GM06990 (cell line): ENCODE data around the gene DOK4.

Experiments used
- DNase-seq: peaks from one replicate; pipeline ENCODE4 v3.0.0-alpha.2; 2011; ENCODE audit not compliant: insufficient read length; ENCODE audit errors: extremely low read depth
- H3K27me3 ChIP-seq: replicated peaks from 2 replicates; pipeline ENCODE4 v1.6.0; 2011; ENCODE audit warnings: low read length; ENCODE audit not compliant: control insufficient read depth, insufficient read depth
- H3K36me3 ChIP-seq: 2 replicates; pipeline ENCODE4 v1.5.1; 2011; ENCODE audit warnings: low read length; ENCODE audit not compliant: control insufficient read depth, insufficient read depth
- H3K4me3 ChIP-seq: replicated peaks from 2 replicates; pipeline ENCODE4 v1.5.1; 2011; ENCODE audit warnings: low read depth, mild to moderate bottlenecking, control low read depth, low read length
- TF ChIP-seq, protein P1 (sequence below): IDR thresholded peaks from 2 replicates; pipeline ENCODE4 v1.5.1; 2011; ENCODE audit warnings: low read length, control low read depth, mild to moderate bottlenecking, inconsistent platforms; ENCODE audit not compliant: insufficient read depth, poor library complexity, severe bottlenecking

DOK4 gene

DNA sequence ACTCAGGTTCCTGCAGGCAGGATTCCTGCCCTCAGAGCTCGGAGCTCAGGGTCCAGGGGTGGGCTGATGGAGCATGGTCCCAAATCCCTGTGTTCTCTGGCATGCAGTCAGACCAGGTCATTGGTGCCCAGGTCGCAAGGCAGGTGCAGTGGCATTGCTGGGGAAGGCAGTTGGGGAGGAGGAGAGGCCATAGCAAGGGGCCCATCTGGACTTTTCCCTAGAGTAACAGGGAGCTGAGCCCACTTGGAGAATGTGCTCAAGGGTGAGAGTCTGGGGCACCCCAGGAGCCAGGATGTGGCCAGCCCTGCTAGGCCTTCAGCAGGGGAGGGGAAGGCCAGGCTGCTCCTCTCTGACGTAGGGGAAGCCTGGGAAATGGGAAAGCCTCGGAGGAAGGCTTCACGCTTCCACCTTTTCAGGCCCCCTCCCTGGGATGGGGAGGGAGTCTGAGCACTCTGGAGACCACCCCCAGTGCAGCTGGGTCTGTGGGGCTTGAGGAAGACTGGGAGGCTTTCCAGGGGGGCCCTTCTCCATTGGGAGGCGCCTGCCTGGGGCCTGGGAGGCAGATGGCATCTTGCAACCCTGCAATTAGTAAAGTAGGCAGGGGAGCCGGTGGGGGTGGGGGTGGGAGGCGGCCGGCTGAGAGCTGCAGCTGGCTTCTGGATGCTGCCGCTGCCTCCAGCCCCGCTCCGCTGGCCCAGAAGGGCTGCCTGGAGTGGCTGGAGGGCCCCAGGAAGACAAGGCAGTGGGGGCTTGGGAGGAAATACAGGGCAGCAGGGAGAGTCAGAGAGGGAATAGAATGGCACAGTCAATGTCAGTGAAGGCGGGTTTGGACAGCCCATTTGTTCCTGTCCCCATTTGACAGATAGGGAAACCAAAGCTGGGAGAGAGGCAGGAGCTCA lies 21.1 kb upstream of the DOK4 start:
- DNase-seq, result no peak
- TF ChIP-seq, protein P1, sequence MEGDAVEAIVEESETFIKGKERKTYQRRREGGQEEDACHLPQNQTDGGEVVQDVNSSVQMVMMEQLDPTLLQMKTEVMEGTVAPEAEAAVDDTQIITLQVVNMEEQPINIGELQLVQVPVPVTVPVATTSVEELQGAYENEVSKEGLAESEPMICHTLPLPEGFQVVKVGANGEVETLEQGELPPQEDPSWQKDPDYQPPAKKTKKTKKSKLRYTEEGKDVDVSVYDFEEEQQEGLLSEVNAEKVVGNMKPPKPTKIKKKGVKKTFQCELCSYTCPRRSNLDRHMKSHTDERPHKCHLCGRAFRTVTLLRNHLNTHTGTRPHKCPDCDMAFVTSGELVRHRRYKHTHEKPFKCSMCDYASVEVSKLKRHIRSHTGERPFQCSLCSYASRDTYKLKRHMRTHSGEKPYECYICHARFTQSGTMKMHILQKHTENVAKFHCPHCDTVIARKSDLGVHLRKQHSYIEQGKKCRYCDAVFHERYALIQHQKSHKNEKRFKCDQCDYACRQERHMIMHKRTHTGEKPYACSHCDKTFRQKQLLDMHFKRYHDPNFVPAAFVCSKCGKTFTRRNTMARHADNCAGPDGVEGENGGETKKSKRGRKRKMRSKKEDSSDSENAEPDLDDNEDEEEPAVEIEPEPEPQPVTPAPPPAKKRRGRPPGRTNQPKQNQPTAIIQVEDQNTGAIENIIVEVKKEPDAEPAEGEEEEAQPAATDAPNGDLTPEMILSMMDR, result no peak
- H3K36me3 ChIP-seq, result no peaks in the 10 kb centered on the region
- H3K4me3 ChIP-seq, result no peak overlapping the region
- H3K27me3 ChIP-seq, result peaks cover 1% of the 10 kb centered on the region

DNA sequence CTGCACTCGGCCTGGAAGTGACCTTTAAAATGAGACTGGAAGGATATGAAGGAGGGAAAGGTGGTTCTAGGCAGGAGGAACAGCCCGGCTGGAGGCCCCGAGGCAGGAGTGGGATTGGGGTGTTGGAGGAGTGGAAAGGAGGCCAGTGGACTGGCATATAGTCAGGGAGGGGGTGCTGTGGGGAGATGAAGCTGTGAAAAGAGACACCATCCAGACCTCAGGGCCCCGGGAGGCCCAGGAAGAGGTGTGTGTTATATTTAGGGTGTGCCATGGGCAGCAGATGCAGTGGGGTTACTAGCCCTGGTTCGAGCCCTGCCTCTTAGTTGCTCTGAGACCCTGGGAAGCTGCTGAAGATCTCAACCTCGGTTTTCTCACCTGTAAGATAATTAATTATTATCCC lies 18.9 kb upstream of the DOK4 start:
- DNase-seq, result no peak
- Histone ChIP-seq H3K4me3 (no peak overlapping the region), H3K27me3 (peaks cover 1% of the 10 kb centered on the region), H3K36me3 (no peaks in the 10 kb centered on the region)
- TF ChIP-seq, protein P1, result no peak

DNA sequence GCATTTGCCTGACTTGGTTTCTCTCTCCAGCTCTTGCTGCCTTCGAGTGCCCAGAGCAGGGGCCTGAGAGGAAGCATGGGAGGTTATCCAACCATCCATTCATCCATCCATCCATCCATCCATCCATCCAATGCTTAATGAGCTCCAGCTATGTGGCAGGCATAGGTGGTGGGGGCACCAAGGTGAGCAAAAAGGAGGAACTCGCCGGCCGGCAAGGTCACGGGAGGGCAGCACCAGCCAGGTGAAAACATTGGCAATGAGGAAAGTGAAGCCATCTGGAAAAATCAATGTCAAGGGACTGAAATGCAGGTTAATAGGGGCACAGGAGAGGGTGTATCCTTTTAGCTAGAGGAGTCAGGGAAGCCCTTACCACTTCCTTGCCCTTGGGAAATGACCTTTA lies 18.2 kb upstream of the DOK4 start:
- Histone ChIP-seq H3K36me3 (no peaks in the 10 kb centered on the region), H3K4me3 (no peak overlapping the region), H3K27me3 (peaks cover 1% of the 10 kb centered on the region)
- DNase-seq, result no peak
- TF ChIP-seq, protein P1, result no peak

DNA sequence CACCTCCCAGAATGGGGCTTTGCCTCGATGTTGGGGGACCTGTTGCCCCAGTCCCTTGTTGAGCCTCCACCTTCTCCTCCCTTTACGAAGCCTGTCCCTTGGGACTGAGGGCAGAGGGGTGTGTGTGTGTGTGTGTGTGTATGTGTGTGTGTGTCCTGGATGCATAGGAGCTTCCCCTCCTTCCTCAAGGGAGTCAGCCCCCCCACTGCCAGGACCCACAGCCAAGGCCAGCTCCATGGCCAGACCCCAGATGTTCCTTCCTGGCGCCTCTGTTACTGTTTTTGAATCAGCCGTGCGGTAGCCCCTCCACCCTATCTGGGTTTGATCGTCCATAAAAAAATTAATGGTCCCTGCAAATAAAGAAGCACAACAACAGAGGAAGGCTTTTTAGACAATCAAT lies 17.7 kb upstream of the DOK4 start:
- DNase-seq, result no peak
- Histone ChIP-seq H3K27me3 (peaks cover 1% of the 10 kb centered on the region), H3K4me3 (no peak overlapping the region), H3K36me3 (no peaks in the 10 kb centered on the region)
- TF ChIP-seq, protein P1, result no peak

DNA sequence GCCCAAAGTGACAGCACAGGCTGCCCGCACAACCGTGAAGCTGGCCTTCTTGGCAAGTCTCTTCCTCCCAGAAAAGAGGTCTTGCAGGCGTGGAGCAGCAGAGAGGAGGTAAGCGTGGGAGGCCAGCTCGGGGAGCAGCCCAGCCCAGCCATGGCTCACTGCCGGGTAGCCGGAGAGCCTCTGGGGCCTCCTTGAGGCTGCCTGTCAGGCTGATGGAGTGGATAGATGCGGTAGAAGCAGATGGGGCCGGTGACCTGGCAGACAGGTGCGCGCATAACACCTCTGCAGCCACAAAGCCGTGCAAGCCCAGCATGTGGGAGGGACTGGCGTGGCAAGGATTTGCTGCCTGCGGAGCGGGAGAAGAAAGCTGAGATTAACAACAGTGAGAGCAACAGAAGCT lies 17.1 kb upstream of the DOK4 start:
- Histone ChIP-seq H3K4me3 (no peak overlapping the region), H3K36me3 (no peaks in the 10 kb centered on the region), H3K27me3 (peaks cover 1% of the 10 kb centered on the region)
- TF ChIP-seq, protein P1, result no peak
- DNase-seq, result no peak
